ENCODE results near the gene C6orf15.
A peak's percentile ranks its signal among the peaks of the same experiment; 100 is the strongest.

C6orf15 gene

DNA sequence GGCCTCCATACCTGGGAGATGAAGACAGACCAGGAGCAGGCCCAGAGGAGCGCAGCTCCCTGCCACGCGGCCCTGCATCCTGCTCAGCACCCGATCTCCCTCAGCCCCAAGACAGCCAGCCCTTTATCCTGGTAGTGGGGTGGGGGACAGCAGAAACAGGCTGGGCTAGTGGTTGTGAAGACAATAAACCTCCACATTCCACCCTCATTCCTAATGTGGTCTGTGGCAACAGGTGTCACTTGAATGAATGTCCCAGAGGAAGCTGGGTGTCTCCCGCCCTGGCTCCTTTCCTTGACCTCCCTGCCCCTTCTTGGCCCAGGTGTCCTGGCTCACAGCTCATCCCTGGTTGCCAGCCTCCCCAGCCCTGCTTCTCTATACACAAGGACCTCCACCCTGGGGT, at the start of gene C6orf15:
C6orf15 (minus strand) TSS at position 98 of the 400 bp plus-strand sequence; CDS start at position 78, 20 bp downstream.
- no peak for DNase-seq (ENCODE audit: low read depth)

DNA sequence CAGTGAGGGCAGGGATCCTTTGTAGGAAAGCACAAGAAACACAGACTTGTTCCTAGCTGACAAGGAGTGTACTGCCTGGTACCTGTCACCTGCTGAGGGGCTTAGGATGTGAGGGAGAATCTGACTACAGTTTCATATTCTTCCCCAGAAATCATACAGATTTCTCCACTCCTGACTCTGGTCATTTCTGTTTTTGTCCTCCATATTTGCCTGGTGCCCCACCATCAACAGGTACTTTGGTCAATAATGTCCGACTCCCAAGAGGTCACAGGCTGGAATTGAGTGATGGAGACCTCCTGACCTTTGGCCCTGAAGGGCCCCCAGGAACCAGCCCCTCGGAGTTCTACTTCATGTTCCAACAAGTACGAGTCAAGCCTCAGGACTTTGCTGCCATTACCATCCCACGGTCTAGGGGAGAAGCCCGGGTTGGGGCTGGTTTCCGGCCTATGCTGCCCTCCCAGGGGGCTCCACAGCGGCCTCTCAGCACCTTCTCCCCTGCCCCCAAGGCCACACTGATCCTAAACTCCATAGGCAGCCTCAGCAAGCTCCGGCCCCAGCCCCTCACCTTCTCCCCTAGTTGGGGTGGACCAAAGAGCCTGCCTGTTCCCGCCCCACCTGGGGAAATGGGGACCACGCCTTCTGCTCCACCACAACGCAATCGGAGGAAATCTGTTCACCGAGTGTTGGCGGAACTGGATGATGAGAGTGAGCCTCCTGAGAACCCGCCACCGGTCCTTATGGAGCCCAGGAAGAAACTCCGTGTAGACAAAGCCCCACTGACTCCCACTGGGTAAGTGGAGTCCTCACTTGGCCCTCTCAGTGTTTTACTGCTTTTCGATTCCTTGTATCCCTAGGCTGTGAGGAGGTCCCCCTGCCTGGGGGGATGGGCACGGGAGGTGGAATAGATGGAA, 49.1 kb upstream of the C6orf15 start:
- DNase-seq (ENCODE audit: low read depth) = no peak

GRCh38 chr6:31158863-31159855, 46.8 kb upstream of the C6orf15 start:
- DNase-seq (ENCODE audit: low read depth) = no peak

- DNase-seq (ENCODE audit: low read depth) = peak; percentile 98
These were observed 45.9 kb upstream of the C6orf15 start, which contains the start of gene TCF19 for GRCh38 chr6:31158140-31158862. TCF19 (plus strand) TSS chr6:31158589; CDS start chr6:31159470, 881 bp downstream.

DNA sequence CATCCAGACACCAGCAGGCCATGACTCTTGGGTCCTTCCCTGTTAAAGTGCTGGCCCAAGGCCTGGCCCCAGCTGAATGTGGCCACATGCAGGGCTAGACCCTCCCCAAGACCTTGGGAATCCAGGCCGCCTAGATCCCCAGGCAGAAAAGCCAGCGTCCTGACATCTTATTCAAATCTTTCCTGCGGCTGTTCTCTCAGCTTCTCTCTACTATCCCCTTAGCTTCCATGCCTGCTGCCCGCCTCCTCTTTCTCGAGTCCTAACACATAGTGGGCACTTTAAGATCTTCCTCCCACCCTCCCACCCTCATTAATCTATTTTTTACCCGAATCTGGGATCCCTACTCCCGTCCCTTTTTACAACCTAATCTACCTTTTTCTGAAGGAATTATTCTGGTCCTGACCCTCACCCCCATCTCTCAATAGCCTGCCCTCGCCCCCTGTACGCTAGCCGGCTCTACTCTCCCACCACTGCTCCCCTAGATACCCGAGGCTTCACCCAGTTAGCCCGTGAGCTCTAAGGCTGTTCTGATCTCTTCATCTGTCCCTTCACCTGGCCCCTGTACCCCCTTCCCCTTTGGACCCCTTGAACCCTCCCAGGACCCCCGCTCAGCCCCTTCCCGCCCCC, 45.3 kb upstream of the C6orf15 start, which contains the start of gene CCHCR1:
CCHCR1 (minus strand) TSS at position 290 of the 627 bp plus-strand sequence; CDS start at position 88, 202 bp downstream.
- DNase-seq (ENCODE audit: low read depth) = no peak

GRCh38 chr6:31156641-31157040, 44.3 kb upstream of the C6orf15 start:
- DNase-seq (ENCODE audit: low read depth) = no peak

GRCh38 chr6:31154436-31154835, 42.1 kb upstream of the C6orf15 start:
- no peak for DNase-seq (ENCODE audit: low read depth)

GRCh38 chr6:31152781-31153180, 40.4 kb upstream of the C6orf15 start:
- no peak for DNase-seq (ENCODE audit: low read depth)

GRCh38 chr6:31149827-31150447, 37.6 kb upstream of the C6orf15 start:
- DNase-seq (ENCODE audit: low read depth) = no peak

DNA sequence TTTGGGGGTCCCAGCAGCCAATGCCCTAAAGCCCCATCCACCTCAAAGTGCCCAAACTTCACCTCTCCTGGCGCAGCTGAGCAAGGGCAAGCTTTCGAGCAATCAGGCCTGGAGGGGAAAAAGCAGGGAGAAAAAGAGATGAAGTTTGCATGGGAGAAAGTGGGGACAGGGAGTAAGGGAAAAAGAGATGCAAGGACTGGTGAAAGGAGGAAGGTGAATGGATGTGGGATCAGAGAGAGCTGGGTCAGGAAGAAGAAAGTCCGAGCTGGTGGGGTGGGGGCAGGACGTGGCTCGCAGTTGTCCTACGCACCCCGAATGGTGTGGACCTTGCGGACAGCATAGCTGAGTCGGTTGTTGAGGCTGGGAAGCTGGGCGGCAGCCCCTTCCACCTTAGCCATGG, 33.0 kb upstream of the C6orf15 start:
- no peak for DNase-seq (ENCODE audit: low read depth)

DNA sequence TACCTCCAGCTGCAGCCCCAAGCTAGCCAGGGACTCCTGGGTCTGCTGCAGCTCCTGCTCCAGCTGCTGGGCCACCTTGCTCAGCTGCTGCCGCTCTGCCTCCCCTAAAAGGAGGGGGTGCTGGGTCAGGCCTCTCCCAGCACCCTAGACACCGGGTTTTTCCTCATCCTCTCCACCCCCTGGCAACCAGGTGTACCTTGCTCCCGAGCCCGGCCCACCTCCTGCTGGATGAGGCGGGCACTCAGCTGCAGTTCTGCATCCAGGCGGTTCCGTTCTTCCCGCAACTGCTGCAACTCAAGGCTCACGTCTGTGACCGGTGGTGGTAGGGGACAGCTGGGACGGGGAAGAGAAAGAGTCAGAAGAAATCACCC, 32.6 kb upstream of the C6orf15 start:
- DNase-seq (ENCODE audit: low read depth) = no peak

DNA sequence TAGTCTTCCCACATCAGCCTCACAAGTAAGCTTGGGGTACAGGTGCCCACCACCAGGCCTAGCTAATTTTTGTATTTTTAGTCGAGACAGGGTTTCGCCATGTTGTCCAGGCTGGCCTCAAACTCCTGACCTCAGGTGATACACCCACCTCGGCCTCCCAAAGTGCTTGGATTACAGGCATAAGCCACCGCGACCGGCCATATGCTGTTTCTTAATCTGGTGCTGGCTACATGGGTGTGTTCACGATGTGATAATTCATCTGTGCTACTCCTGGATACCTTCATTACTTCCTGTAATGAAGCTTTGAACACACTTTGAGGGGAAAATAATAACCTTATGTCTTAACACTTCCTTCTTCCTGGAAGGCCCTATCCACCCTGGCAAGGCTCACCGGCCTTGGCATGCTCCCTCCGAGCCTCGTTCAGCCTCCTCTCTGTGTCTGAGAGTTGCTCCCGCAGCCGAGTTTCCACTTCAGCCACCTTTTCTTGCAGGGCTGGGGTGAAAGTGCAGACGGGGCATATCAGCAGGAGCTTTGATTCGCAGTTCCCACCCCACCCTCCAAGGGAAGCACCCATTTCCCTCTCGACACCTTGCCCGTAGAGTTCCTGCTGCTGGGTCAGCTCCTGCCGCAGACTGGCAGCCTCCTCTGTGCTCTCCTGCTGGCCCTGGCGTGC, 32.1 kb upstream of the C6orf15 start:
- DNase-seq (ENCODE audit: low read depth) = no peak

- no peak for DNase-seq (ENCODE audit: low read depth)
These were observed 30.8 kb upstream of the C6orf15 start for GRCh38 chr6:31143148-31143547.

DNA sequence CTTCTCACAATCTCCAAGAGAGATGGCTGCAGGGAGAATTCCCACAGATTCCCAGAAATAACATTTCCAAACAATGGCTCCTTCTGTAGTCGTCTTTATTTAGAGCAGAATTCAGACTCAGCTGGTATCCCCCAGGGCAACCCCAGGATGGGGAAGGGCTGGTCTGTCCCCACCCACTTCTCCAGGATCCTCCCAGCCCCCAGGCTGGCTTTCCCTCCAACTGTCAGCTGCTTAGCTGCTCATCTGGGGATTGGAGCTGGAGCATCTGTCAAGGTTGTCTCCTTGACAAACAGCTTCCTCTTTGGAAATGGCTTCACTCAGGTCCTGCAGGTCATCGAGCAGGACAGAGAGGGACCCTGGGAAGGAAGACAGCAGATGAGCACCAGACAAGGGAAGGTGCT, 30.0 kb upstream of the C6orf15 start:
- no peak for DNase-seq (ENCODE audit: low read depth)

- DNase-seq (ENCODE audit: low read depth) = no peak
These were observed 28.3 kb upstream of the C6orf15 start for GRCh38 chr6:31140643-31141042.

DNA sequence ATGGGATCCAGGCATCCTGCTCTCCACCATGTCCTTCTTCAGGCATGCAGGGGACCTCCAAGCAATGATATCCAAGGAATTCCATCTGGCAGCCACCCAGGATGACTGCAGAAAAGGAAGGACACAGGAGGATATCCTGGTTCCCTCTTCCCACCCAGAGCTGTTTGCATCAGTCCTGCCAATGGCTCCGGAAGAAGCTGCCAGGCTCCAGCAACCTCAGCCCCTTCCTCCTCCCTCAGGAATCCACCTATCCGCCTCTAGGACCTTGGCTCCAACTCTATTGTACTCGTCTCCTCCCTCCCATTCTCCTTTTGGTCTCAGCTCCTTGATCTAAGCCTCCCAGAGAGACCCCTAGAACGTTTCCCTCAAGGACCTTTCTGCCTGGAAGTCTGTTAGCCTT, 27.2 kb upstream of the C6orf15 start:
- no peak for DNase-seq (ENCODE audit: low read depth)

- no peak for DNase-seq (ENCODE audit: low read depth)
These were observed 26.6 kb upstream of the C6orf15 start, which contains the start of gene PSORS1C2 for GRCh38 chr6:31138982-31139381. PSORS1C2 (minus strand) TSS chr6:31139066; CDS start chr6:31139026, 40 bp downstream.

GRCh38 chr6:31135710-31136109, 23.3 kb upstream of the C6orf15 start:
- DNase-seq (ENCODE audit: low read depth) = no peak

DNA sequence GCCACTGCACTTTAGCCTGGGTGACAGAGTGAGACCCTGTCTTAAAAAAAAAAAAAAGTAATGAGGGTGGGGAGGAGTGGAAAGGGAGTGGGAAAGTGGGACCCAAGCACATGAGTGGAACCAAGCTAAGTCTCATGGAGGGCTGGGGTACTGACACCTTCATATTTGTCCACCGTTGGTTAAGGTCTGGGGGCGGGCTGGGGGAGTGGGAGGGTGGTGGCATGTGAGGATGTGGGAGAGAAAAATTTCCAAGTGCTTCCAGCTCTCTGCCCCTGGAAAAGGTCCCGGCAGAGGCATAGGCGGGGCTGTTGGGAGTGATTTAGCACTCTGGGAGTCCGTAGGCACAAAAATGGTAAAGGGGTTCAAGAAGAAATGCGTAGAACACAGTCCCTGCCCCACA, 20.4 kb upstream of the C6orf15 start:
- no peak for DNase-seq (ENCODE audit: low read depth)

DNA sequence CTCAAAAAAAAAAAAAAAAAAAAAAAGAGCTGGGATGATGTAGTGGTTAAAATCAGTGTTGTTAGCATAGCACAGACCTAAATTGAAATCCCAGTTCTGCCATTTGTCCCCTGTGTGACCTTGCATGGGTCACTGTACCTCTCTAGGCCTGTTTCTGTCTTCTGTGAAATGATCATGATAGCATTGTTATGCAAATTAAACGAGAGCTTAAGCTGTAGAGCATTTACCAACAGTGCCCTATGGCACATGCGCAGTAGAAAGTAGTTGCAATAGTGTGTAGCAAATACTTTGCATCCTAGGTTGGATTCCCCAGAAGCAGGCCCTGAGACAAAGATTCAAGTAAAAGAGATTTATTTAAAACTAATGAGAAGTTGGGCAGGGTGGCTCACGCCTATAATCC, 19.2 kb upstream of the C6orf15 start:
- no peak for DNase-seq (ENCODE audit: low read depth)

Data from activated T-cell treated with anti-CD3 and anti-CD28 coated beads for 48 hours (primary cell).